GM12801 (cell line): ENCODE data around the gene TOR1A.

Experiments used
- TF ChIP-seq, protein P1 (sequence below): IDR thresholded peaks from one replicate; pipeline ENCODE4 v1.5.1; 2011; ENCODE audit warnings: control low read depth; ENCODE audit not compliant: insufficient read length; ENCODE audit errors: extremely low read depth

TOR1A gene

DNA sequence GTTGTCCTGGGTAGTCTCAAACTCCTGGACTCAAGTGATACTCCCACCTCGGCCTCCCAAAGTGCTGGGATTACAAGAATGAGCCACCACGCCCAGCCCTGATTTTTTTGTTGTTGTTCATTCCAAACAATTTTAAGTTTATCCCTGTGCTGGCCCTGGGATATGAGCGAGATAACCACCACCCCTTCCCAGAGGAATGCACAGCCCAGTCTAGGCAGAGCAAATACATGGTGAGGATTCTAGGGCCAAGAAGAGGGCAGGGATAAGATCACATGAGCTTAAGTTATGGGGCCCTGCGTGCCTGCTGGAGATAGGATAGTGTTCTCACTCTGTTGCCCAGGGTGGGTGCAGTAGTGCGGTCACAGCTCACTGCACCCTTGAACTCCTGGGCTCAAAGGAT is 42.0 kb downstream of the TOR1A start:
- TF ChIP-seq, protein P1, sequence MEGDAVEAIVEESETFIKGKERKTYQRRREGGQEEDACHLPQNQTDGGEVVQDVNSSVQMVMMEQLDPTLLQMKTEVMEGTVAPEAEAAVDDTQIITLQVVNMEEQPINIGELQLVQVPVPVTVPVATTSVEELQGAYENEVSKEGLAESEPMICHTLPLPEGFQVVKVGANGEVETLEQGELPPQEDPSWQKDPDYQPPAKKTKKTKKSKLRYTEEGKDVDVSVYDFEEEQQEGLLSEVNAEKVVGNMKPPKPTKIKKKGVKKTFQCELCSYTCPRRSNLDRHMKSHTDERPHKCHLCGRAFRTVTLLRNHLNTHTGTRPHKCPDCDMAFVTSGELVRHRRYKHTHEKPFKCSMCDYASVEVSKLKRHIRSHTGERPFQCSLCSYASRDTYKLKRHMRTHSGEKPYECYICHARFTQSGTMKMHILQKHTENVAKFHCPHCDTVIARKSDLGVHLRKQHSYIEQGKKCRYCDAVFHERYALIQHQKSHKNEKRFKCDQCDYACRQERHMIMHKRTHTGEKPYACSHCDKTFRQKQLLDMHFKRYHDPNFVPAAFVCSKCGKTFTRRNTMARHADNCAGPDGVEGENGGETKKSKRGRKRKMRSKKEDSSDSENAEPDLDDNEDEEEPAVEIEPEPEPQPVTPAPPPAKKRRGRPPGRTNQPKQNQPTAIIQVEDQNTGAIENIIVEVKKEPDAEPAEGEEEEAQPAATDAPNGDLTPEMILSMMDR, result no peak

DNA sequence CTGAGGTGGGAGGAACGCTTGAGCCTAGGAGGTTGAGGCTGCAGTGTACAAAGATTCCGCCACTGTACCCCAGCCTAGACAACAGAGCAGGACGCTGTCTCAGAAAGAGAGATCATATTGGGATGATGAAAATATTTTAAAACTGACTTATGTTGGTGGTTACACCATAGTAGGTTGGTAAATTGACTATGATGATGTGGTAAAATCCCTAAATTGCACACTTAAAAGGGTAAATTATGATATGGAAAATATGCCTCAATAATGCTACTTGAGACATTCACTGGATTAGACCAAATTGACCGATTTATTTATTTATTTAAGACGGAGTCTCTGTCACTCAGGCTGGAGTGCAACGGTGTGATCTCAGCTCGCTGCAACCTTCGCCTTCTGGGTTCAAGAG is 42.8 kb downstream of the TOR1A start:
- TF ChIP-seq, protein P1, result no peak

DNA sequence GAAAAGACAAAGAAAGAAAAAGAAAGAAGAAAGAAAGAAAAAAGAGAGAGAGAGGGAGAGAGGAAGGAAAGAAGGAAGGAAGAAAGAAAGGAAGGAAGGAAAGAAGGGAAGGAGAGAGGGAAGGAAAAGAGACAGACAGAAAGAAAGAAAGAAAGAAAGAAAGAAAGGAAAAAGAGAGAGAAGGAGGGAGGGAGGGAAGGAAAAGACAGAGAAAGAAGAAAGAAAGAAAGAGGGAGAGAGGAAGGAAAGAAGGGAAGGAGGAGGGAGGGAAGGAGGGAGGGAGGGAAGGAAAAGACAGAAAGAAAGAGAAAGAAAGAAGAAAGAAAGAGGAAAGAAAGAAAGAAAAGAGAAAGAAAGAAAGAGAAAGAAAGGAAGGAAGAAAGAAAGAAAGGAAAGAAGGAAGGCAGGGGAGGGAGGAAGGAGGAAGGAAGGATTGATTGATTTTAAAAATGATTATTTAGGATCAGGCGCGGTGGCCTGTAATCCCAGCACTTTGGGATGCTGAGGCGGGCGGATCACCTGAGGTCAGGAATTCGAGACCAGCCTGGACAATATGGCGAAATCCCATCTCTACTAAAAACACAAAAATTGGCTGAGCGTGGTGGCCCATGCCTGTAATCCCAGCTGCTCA is 44.3 kb downstream of the TOR1A start:
- TF ChIP-seq, protein P1, result no peak

DNA sequence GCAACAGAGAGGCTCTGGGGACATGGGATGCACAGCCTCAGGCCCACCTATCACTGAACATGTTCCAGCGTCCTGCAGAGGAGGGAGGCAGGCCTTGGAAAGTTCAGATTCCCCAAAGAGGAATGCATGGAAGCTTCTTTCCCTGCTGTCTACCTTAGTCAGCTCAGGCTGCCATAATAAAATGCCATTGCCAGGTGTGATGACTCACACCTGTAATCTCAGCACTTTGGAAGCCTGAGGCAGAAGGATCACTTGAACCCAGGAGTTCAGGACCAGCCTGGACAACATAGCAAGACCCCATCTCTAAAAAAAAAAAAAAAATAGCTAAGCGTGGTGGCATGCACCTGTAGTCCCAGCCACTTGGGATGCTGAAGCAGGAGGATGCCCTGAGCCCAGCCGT is 45.5 kb downstream of the TOR1A start:
- TF ChIP-seq, protein P1, result no peak

DNA sequence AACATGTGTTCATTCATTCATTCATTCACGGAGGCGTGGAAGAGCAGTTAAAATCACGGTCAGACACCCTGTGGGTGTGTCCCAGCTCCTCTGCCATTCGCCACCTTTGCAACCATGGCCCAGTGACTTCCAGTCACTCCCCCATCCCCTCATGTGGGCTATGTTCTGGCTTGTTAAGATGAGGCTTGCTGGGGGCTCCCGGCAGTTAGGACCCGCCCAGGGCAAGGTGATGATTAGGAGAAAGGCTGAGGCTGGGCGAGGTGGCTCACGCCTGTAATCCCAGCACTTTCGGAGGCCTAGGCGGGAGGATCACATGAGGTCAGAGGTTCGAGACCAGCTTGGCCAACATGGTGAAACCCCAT is 46.2 kb downstream of the TOR1A start:
- TF ChIP-seq, protein P1, result no peak

DNA sequence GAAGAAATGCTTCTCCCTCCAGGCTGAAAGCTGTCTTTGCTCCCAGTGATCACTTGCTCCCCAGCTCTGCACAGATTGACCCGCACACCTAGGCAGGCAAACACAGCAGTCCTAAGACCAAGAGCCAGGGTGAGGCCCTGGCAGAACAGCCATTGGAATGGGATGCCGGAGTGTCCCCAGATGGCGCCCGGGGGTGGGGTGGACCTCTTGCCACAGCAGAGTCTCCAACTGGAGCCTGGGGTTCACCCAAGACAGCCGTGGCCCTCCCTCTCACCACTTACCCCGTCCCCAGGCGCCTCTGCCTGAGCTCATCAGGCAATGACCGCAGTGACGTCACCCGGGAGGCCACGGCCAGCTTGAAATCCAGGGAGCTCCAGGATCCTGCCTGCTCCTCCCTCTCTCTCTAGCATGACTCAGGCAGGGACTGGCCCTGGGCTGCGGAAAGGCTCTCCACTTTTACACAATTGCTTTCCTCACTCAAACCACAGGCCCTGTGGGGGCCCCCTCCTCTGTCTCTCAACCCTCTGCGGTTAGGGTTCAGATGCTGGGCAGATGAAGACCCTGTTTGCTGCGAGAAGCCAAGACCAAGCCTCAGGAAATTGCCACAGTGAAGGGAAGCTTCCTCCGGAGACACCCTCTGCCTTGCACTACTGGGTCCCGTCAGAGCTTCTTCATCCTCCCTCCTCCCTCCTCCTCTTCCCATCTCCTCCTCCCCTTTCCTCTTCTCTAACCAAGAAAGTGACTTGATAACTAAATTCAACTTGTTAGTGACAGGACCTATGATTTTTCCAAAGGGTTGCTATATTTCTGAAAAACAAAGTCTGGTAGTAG is 46.8 kb downstream of the TOR1A start:
- TF ChIP-seq, protein P1, result no peak

DNA sequence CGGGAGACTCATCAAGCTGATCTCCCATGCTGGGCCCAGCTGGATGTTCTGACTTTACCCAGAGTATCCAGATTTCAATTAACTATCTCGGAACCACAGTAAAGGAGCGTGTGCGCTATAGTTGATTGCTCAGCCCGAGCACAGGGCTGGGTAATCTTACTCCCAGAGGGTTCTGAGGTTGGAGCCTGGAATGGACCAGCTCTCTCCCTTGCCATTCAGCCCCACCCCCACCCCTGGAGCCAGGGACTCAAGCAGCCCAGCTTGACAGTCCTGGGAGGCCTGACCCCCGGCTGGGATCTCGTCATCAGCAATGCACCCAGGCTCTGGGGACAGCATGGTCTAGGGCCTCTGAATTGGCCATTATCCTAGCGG is 47.4 kb downstream of the TOR1A start:
- TF ChIP-seq, protein P1, result no peak
